ENCODE data around the gene CADM1.

- no peak for TF ChIP-seq CTCF (conservative IDR thresholded peaks at IDR 0.05 in 1 of 2, IDR thresholded peaks at IDR 0.05 in 1 of 2; ENCODE audit: low read depth in 1 of 2, low read length in 2 of 2)
- TF ChIP-seq EZH2 (IDR thresholded peaks at IDR 0.05; ENCODE audit: low read length, missing control alignments) = no peak
Measured at GRCh38 chr11:115458877-115459276, 45.3 kb downstream of the CADM1 start.
